NCI-H82 (cell line): ENCODE results near the gene GOLGA6L10.
"Not testable (repeated sequence)": the region's sequence is repeated elsewhere in the genome, so short reads cannot be mapped to it uniquely, and the experiment has no call there.

ENCODE experiments used
- DNase-seq: peaks from one replicate; lab custom pipeline; 2025; lab: John Stamatoyannopoulos, UW

GOLGA6L10 gene

GRCh38 chr15:82342632-82343374, 6.5 kb downstream of the GOLGA6L10 start:
- not testable (repeated sequence) for DNase-seq

GRCh38 chr15:82338573-82338972, 10.7 kb downstream of the GOLGA6L10 start:
- not testable (repeated sequence) for DNase-seq

- not testable (repeated sequence) for DNase-seq
Observed at GRCh38 chr15:82338053-82338452, 11.2 kb downstream of the GOLGA6L10 start.

- DNase-seq = not testable (repeated sequence)
Observed at GRCh38 chr15:82337051-82337450, 12.2 kb downstream of the GOLGA6L10 start.

- DNase-seq = not testable (repeated sequence)
Observed at GRCh38 chr15:82336180-82336647, 13.1 kb downstream of the GOLGA6L10 start.

GRCh38 chr15:82335006-82335405, 14.3 kb downstream of the GOLGA6L10 start:
- not testable (repeated sequence) for DNase-seq

GRCh38 chr15:82334554-82334932, 14.7 kb downstream of the GOLGA6L10 start:
- DNase-seq = not testable (repeated sequence)

- DNase-seq = not testable (repeated sequence)
Observed at GRCh38 chr15:82333603-82334553, 15.4 kb downstream of the GOLGA6L10 start.

GRCh38 chr15:82332711-82333602, 16.3 kb downstream of the GOLGA6L10 start:
- DNase-seq = not testable (repeated sequence)

- DNase-seq = not testable (repeated sequence)
Observed at GRCh38 chr15:82331576-82332304, 17.5 kb downstream of the GOLGA6L10 start.

GRCh38 chr15:82330921-82331320, 18.4 kb downstream of the GOLGA6L10 start:
- not testable (repeated sequence) for DNase-seq

- DNase-seq = not testable (repeated sequence)
Observed at GRCh38 chr15:82329039-82329438, 20.2 kb downstream of the GOLGA6L10 start.

GRCh38 chr15:82327372-82327771, 21.9 kb downstream of the GOLGA6L10 start:
- not testable (repeated sequence) for DNase-seq

- DNase-seq = not testable (repeated sequence)
Observed at GRCh38 chr15:82326896-82327295, 22.4 kb downstream of the GOLGA6L10 start.

GRCh38 chr15:82325646-82326045, 23.6 kb downstream of the GOLGA6L10 start:
- DNase-seq = not testable (repeated sequence)

GRCh38 chr15:82324831-82325230, 24.4 kb downstream of the GOLGA6L10 start:
- not testable (repeated sequence) for DNase-seq

- DNase-seq = not testable (repeated sequence)
Observed at GRCh38 chr15:82322488-82322887, 26.8 kb downstream of the GOLGA6L10 start.

- DNase-seq = not testable (repeated sequence)
Observed at GRCh38 chr15:82320861-82321260, 28.4 kb downstream of the GOLGA6L10 start.

GRCh38 chr15:82319522-82320278, 29.6 kb downstream of the GOLGA6L10 start:
- not testable (repeated sequence) for DNase-seq

- not testable (repeated sequence) for DNase-seq
Observed at GRCh38 chr15:82318281-82318680, 31.0 kb downstream of the GOLGA6L10 start.
